IMR-90 (cell line): Measurements from ENCODE around the gene GPR15.

Experiments
- RCOR1 ChIP-seq: IDR thresholded peaks from 2 replicates; pipeline ENCODE4 v1.6.1; 2012; ENCODE audit warnings: mild to moderate bottlenecking, low read length, improper control_type of control experiment; ENCODE audit not compliant: insufficient replicate concordance
- TF ChIP-seq, protein P1 (sequence below): conservative IDR thresholded peaks from 2 replicates; pipeline ENCODE4 v1.5.1; 2012; ENCODE audit warnings: mild to moderate bottlenecking, low read depth, low read length, improper control_type of control experiment

DNA sequence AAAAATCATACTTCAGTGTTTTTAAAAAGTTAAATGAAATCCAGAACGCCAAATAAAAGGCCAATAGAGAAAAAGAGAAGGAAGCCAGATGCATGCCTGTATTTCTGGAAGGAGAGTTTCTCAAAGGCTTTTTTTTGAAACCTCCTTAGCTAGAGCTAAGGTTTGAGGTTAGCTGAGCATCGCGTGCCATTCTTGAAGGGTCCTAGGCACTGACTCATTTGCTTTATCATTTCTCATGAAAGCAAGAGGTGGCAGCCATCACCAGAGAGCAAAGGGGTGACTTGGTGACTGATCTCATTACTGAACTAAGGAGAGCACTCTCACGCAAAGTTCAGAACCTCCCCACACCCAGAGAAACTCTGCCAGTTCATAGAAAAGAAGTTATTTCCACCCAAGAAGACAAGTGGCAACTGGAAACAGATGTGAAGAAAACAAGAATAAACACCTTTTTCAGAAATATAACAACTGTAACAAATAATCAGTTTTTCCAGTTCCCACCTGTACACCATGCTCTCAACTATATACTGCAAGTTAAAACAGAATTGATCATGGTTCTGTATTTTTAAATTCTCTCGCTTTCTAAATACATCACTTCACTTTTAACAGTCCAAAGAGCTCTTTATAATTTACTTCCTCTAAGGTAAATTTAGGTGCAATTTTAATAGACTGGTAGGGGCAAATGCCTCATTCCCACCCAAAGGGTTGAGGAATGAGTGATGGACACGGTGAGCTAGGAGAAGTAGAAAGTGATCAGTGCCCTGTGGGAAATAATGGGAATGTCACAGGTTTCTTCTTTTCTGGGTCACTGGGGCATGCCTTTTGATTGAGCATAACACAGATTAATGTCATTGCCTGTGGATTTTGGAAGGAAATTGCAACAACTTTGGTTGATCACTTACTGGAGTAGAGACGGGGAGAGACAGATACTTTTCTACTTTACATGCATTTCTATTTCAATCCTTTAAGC, 24.7 kb downstream of the GPR15 start:
- TF ChIP-seq, protein P1, sequence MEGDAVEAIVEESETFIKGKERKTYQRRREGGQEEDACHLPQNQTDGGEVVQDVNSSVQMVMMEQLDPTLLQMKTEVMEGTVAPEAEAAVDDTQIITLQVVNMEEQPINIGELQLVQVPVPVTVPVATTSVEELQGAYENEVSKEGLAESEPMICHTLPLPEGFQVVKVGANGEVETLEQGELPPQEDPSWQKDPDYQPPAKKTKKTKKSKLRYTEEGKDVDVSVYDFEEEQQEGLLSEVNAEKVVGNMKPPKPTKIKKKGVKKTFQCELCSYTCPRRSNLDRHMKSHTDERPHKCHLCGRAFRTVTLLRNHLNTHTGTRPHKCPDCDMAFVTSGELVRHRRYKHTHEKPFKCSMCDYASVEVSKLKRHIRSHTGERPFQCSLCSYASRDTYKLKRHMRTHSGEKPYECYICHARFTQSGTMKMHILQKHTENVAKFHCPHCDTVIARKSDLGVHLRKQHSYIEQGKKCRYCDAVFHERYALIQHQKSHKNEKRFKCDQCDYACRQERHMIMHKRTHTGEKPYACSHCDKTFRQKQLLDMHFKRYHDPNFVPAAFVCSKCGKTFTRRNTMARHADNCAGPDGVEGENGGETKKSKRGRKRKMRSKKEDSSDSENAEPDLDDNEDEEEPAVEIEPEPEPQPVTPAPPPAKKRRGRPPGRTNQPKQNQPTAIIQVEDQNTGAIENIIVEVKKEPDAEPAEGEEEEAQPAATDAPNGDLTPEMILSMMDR = no peak
- no peak for TF ChIP-seq RCOR1
